NCI-H2227 treated with DMSO at 0.1 percent for 48 hours (cell line): ENCODE measurements around the gene OGFR.
A peak's percentile ranks its signal among the peaks of the same experiment; 100 is the strongest.

Source experiments
- DNase-seq: peaks from one replicate; lab custom pipeline; 2025; lab: John Stamatoyannopoulos, UW

The OGFR gene

DNA sequence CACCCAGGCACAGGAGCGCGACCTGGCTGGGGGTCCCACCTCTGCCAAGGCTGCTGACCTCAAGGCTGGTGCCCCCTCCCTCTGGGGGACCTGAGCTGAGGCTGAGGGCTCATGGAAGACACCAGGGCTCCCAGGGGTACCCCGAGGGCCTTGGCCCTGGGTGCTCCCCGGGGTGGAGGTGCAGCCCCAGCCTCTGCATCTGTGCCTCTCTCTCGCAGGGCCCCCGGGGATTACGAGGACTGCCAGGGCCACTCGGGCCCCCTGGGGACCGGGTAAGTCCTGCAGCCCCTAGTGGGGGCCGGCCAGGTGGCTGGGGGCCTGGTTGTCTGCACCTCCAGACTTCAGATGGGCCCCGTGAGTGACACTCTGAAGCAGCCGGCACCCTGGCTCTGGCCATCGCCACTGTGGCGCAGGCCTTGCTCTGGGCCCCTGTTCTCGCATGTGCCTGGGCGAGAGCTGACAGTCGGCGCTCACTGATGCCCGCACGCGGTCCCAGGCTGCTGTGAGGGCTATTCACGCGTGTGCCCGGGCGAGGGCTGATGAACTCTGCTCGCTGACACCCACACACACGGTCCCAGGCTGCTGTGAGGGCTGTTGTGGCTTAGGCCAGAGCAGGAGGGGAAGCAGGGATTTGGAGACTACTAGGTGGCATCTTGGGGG lies 21.5 kb downstream of the OGFR start:
- no peak for DNase-seq

DNA sequence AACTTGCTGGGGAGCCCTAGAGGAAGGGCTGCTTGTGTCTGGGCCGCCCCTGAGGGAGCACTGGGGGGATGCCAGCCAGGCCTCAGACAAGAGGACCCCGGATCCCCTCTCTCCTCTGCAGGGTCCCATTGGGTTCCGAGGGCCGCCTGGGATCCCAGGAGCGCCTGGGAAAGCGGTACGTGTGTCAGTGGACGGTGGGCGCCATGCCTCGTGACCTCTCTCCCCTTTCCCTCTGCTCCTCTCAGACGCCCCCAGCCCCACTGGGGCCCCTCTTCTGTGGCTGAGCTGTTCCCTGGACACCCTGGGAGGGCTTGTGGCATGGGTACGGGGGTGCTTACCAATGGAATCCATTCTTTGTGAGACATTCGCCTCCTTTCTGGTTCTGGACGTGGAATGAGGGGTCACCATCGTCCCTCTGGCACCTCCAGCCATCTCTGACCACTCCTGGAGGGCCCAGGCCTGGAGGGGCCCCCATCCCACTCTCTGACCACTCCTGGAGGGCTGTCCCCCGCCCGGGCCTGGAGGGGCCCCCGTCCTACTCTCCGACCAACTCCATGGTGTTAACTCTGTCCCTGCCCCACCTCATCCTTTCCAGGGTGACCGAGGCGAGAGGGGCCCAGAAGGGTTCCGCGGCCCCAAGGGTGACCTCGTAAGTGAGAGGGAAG lies 22.1 kb downstream of the OGFR start:
- no peak for DNase-seq

GRCh38 chr20:62827311-62828038 lies 22.8 kb downstream of the OGFR start:
- no peak for DNase-seq

DNA sequence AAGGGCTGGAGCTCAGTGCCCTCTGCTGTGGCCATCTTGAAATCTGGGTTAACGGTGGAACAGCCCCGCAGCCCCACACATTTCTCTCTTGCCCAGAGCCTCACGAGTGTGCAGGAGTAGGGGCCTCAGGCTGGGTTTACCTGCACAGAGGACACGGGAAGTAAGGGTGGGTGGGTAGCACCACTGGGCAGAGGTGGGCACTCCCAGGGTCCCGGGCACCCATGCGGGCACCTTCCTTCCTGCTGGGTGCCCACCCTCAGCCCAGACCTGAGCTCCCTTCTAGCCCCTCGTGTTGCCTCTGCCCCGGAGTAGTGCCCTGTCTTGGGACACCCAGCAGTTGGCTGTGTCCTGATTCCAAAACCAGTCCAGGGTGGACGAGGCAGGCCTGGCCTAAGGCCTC lies 23.4 kb downstream of the OGFR start:
- no peak for DNase-seq

DNA sequence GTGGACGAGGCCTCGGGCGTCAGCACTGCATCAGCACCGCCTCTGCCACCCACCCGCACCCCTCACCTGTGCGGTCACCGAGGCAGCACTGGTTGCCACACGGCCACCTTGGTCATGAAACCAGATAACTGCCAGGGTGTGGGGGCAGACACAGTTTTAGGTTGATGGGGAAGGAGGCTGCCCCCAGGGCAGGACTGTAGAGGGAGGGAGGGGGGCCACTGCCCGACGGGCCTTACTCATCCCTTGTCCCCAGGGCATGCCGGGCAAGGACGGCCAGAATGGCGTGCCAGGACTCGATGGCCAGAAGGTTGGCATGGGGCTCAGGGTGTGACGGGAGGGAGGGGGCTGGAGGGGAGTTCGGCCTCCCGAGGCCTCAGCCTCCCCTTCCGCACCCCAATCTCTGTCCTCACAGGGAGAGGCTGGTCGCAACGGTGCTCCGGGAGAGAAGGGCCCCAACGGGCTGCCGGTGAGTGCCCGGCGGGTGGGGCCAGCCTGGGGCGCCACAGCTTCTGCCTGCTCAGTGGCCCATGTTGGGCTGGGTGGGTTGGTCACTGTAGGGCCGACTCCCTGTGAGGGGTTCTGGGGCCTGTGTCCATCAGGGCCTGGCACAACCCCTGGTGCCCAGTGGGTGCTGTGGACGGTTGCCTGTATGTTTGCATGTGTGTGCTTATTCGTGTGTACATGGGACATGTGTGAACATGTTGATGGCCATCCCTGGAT lies 24.0 kb downstream of the OGFR start:
- DNase-seq, result no peak

DNA sequence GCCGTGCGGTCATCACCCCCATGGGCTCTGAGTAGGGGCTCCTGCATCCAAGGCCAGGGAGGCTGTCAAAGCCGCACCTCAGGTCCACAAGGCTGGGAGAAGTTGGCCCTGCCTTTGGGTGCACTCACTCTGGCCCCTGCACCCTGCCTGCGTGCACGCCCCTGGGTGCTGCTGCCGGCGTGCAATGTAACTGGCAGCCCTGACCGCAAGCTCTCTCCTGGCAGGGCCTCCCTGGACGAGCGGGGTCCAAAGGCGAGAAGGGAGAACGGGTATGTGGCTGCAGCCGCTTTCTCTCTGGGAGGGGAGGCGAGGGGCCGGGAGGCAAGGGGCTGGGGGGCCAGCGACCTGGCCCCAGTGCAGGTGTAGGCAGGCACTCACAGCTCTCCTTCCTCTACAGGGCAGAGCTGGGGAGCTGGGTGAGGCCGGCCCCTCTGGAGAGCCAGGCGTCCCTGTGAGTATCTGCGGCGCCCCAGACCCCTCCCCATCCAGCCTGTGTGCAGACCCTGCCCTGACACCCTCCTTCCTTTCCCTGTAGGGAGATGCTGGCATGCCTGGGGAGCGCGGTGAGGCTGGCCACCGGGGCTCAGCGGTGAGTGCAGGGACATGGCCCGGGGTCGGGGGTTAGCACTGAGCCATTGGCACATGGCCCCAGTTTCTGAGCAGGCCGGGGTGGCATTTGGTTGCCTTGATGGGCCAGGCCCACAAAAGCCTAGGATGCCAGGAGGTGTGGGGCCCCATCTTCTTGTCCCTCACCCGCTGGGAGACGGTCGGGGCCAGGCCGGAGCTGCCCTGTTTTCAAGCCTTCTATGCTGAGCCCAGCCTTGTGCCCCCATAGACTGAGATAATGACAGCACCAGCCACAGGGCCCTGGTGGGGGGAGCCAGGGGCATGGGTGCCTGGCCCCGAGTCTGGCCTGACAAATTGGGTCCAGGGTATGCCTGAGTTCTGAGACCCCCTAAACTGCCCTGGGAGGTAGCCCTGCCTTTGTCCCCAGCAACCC lies 24.9 kb downstream of the OGFR start:
- no peak for DNase-seq

- DNase-seq, result no peak
Measured at GRCh38 chr20:62830251-62830650, 25.6 kb downstream of the OGFR start.

- DNase-seq, result no peak
Measured at GRCh38 chr20:62830821-62831220, 26.2 kb downstream of the OGFR start.

GRCh38 chr20:62831361-62831788 lies 26.7 kb downstream of the OGFR start:
- DNase-seq, result no peak

- DNase-seq, result no peak
Measured at GRCh38 chr20:62831854-62832211, 27.2 kb downstream of the OGFR start.

- DNase-seq, result no peak
Measured at GRCh38 chr20:62832212-62832922, 27.7 kb downstream of the OGFR start.

- no peak for DNase-seq
Measured at GRCh38 chr20:62832951-62833391, 28.3 kb downstream of the OGFR start.

- DNase-seq, result peak; percentile 35
Measured at GRCh38 chr20:62834967-62835730, 30.5 kb downstream of the OGFR start.

DNA sequence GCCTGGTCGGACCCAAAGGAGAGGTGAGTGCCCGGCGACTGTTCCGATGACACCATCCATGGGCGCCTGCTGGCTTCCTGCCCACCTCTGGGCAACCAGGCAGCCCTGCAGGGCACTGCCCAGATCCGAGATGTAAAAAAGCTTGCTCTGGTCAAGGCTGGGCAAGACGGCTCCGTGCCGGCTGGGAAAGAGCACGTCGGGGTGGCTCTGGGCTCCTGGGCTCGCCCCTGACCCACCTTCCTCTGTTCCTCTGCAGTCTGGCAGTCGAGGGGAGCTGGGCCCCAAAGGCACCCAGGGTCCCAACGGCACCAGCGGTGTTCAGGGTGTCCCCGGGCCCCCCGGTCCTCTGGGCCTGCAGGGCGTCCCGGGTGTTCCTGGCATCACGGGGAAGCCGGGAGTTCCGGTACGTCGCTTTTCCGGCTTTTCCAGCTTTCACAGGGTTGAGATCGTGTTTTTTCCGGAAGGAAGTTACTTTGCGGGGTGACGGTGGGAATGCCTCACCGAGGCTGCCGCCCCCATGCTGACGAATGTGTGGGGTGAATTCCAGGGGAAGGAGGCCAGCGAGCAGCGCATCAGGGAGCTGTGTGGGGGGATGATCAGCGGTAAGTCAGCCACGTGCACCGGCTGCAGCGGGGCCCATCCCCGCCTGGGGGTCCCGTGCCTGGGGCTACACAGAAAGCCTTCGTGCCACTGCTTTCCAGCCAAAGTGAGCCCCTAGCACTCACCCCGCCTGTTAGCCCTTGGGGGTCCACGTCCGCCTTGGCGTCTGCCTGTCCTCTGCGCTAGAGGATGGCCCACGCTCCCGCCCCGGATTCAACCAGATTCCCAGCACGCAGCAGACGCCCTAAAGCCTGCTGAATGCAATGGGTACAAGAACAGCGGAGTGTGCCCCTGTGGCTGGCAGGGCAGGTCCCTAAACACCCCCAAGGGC lies 31.6 kb downstream of the OGFR start:
- no peak for DNase-seq

DNA sequence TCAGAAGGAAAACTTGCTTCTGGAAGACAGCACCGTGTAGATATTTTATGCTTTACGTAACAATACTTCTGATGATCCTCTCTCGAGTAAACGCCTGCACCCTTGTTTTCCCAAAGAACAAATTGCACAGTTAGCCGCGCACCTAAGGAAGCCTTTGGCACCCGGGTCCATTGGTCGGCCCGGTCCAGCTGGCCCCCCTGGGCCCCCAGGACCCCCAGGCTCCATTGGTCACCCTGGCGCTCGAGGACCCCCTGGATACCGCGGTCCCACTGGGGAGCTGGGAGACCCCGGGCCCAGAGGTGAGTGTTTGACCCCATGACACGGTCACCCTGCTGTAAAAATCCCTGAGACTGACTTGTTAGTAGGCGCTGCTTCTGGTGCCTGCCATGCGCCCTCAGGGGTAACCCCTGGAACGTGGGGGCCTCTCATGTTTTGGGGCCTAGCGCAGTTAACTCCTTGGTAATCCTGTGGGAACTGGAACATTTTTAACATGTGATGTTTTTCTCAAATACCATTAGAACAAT lies 32.4 kb downstream of the OGFR start:
- DNase-seq, result no peak

GRCh38 chr20:62837790-62838127 lies 33.1 kb downstream of the OGFR start:
- no peak for DNase-seq

GRCh38 chr20:62838128-62838891 lies 33.7 kb downstream of the OGFR start:
- no peak for DNase-seq

- no peak for DNase-seq
Measured at GRCh38 chr20:62839261-62839660, 34.6 kb downstream of the OGFR start.
